GM18508 (cell line): ENCODE data around the gene NPBWR2.

Experiments
- ATAC-seq: cut with Tn5 transposase; IDR thresholded peaks from one replicate; pipeline ENCODE4 v1.9.1; 2021; ENCODE audit warnings: moderate number of reproducible peaks; ENCODE audit not compliant: insufficient read depth, unreplicated experiment

NPBWR2 gene

GRCh38 chr20:64063389-64064144 is 43.8 kb downstream of the NPBWR2 start:
- no peak for ATAC-seq

GRCh38 chr20:64062596-64063388 is 44.6 kb downstream of the NPBWR2 start, which contains the start of gene TCEA2:
TSS of gene TCEA2 (plus strand) at chr20:64063198. CDS start at chr20:64063313, 115 bp downstream.
- no peak for ATAC-seq

GRCh38 chr20:64062276-64062595 is 45.1 kb downstream of the NPBWR2 start:
- ATAC-seq = no peak

- no peak for ATAC-seq
Measured at GRCh38 chr20:64058536-64058935, 48.8 kb downstream of the NPBWR2 start.

- ATAC-seq = no peak
Measured at GRCh38 chr20:64057628-64058498, 49.5 kb downstream of the NPBWR2 start.

GRCh38 chr20:64056889-64057627 is 50.3 kb downstream of the NPBWR2 start:
- no peak for ATAC-seq

- ATAC-seq = no peak
Measured at GRCh38 chr20:64056639-64056888, 50.8 kb downstream of the NPBWR2 start.

- no peak for ATAC-seq
Measured at GRCh38 chr20:64055893-64056638, 51.3 kb downstream of the NPBWR2 start.

- ATAC-seq = no peak
Measured at GRCh38 chr20:64055396-64055892, 51.9 kb downstream of the NPBWR2 start.

- ATAC-seq = no peak
Measured at GRCh38 chr20:64053841-64054661, 53.3 kb downstream of the NPBWR2 start.
